Activated naive CD4-positive, alpha-beta T cell treated with anti-CD3 and anti-CD28 coated beads for 36 hours (primary cell): ENCODE measurements around the gene OSBPL5. TPM values are rescaled to one million over a fixed set of nuclear protein-coding genes. Genes with fewer than 3 reads are reported as not detected.

Source experiments
- CTCF ChIA-PET: fragments of 350-600 bp; sonication (Branson Sonifier 250); formaldehyde crosslinking; loops from one replicate; lab custom pipeline; 2021; ENCODE audit warnings: antibody characterized with exemption; lab: Charles Lee
- DNase-seq: peaks from one replicate; pipeline ENCODE4 v3.0.0-alpha.2; 2020
- H3K27ac Mint-ChIP-seq: one replicate; pipeline ENCODE4 v1.8.0; 2021; ENCODE audit warnings: mild to moderate bottlenecking, mixed read lengths
- H3K27me3 Mint-ChIP-seq: one replicate; pipeline ENCODE4 v1.8.0; 2021; ENCODE audit warnings: low read depth, mixed read lengths
- H3K36me3 Mint-ChIP-seq: one replicate; pipeline ENCODE4 v1.8.0; 2021; ENCODE audit warnings: low read depth, mixed read lengths
- H3K4me1 Mint-ChIP-seq: one replicate; pipeline ENCODE4 v1.8.0; 2021; ENCODE audit warnings: low read depth, mixed read lengths
- H3K4me3 Mint-ChIP-seq: one replicate; pipeline ENCODE4 v1.8.0; 2021; ENCODE audit warnings: mild to moderate bottlenecking, moderate library complexity, mixed read lengths
- H3K9me3 Mint-ChIP-seq: one replicate; pipeline ENCODE4 v1.8.0; 2021; ENCODE audit warnings: mixed read lengths
- intact Hi-C: fragments of 100-400 bp; cut with micrococcal nuclease; formaldehyde crosslinking; loops from one replicate; pipeline ENCODE4 v1.15.1; 2023
- total RNA-seq, 2 experiments: library from RNA; stranded (reverse); gene quantifications; one replicate each; pipeline ENCODE4 v1.2.3, GENCODE V29; 2021

Gene OSBPL5
- total RNA-seq, 2 experiments from 2014 or later: 3.5 to 3.9 TPM

- no peaks in the 10 kb centered on the region for H3K4me1 Mint-ChIP-seq
- intact Hi-C loops: no loop called here
- H3K9me3 Mint-ChIP-seq: no peaks in the 10 kb centered on the region
- no peak overlapping the region for H3K27ac Mint-ChIP-seq
- H3K27me3 Mint-ChIP-seq: no peaks in the 10 kb centered on the region
- no peak overlapping the region for H3K4me3 Mint-ChIP-seq
- CTCF ChIA-PET: no interaction called here
- H3K36me3 Mint-ChIP-seq: no peaks in the 10 kb centered on the region
- no peak for DNase-seq
These were observed 28.3 kb downstream of the OSBPL5 start for GRCh38 chr11:3136546-3137455.

GRCh38 chr11:3135481-3136440, 29.3 kb downstream of the OSBPL5 start:
- no peaks in the 10 kb centered on the region for H3K4me1 Mint-ChIP-seq
- H3K27me3 Mint-ChIP-seq: no peaks in the 10 kb centered on the region
- no peak for DNase-seq
- H3K4me3 Mint-ChIP-seq: no peak overlapping the region
- no peaks in the 10 kb centered on the region for H3K9me3 Mint-ChIP-seq
- H3K27ac Mint-ChIP-seq: no peak overlapping the region
- H3K36me3 Mint-ChIP-seq: no peaks in the 10 kb centered on the region
- intact Hi-C loops: no loop called here
- CTCF ChIA-PET: no interaction called here

DNA sequence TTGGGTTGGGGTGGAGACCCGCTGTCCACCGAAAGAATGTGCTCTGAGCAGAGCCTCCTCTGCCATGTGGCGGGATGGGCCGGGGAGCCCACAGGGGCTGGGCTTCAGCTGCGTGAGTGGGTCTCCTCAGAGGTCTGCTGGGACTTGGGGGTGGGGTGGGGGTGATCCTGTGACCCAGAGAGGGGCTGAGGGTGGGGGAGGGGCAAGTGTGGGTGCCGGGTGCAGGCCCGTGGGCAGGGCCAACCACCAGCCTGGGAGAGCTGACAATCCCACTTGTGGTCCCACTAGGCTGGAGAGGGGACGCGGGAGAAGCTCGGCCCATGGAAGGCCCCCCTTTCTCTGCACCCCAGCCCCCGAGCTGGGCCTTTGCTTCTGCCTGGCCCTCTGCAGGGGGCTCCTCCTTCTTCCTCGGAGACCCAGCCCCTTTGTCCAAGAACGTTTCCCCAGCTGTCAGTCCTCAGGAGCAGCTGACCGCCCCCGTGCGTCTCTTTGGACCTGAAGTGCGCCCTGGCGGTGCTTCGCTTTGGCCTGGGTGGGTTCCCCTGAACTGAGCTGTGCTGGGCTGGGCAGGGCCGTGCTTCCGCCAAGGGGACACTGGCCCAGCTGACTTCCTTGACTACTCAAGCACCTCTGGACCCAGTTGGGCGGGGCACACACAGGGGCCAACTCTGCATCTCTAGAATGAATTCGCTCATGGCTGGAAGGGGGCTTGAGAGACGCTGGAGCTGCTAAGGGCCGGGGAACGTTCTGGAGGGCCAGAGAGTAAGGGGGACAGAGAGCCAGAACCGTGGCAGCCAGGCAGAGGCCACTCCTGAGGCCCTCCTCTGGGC, 30.2 kb downstream of the OSBPL5 start:
- no peak for DNase-seq
- CTCF ChIA-PET: no interaction called here
- intact Hi-C loops: no loop called here
- Mint-ChIP-seq H3K4me1 (no peaks in the 10 kb centered on the region), H3K27ac (no peak overlapping the region), H3K9me3 (no peaks in the 10 kb centered on the region), H3K4me3 (no peak overlapping the region), H3K27me3 (no peaks in the 10 kb centered on the region), H3K36me3 (no peaks in the 10 kb centered on the region)

DNA sequence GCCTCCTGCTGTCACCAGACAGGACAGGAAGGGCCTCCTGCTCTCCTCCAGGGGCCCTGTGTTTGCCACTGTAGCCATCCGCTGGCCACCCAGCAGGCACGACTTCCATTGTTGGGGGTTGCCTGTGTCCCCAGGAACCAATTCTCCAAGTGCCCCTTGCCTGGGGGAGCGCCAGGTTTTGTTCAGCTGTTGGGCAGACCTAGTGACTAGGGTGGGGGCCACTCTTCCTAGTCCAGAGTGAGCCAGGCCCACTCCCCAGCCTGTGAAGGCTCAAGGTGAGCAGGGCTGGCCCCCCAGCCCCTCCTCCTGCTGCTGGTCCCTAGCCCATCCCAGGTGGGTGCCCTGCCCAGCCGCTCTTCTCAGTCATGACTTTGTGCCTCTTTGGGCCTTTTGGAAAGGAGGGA, 30.9 kb downstream of the OSBPL5 start:
- intact Hi-C loops: no loop called here
- Mint-ChIP-seq H3K4me1 (no peaks in the 10 kb centered on the region), H3K27ac (no peak overlapping the region), H3K36me3 (no peaks in the 10 kb centered on the region), H3K27me3 (no peaks in the 10 kb centered on the region), H3K4me3 (no peak overlapping the region), H3K9me3 (no peaks in the 10 kb centered on the region)
- no peak for DNase-seq
- CTCF ChIA-PET: no interaction called here

DNA sequence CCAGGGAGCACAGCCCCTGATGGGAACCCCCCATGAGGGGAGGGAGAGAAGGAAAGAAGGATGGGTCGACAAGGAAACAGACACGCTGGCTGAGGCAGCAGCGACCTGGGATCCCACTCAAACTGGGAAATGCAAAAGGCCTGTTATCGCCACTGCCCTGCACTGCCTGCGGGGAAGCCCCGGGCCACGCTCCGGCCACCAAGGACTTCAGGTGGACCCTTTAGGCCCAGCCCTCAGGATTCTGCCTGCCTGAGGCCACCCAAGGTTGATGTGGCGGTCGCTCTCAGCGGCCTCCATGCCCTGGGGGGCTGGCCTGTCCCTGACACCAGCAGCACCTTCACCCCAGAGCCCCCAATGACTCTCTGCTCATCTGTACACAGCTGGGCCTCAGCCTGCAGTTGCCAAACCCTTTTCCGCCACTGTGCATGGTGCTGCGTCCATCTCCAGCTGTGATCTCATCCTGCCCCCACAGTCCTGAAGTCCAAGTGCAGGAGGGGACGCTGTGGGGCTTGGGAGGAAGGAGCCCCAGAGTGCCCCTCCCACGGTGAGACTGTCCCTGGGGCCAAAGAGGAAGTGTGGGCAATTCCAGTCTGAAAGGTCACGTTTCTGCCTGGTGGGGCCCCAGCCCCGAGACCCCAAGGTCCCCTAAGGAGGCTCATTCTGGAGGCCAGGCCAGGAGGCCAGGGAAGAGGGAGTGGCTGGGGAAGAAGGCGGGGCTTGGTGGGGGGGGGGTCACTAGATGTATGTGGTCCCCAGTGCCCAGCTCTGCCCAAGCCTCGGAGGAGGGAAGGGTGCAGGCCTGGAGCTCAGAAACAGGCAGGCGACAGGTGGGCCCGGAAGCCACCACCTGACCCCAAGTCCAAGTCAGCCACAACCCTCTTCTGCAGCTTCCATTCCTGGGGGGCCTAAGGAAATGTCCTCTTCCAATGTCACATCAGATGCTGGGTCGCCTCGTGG, 31.6 kb downstream of the OSBPL5 start:
- no peak for DNase-seq
- no peaks in the 10 kb centered on the region for H3K4me1 Mint-ChIP-seq
- intact Hi-C loops: no loop called here
- CTCF ChIA-PET: no interaction called here
- H3K27me3 Mint-ChIP-seq: no peaks in the 10 kb centered on the region
- H3K4me3 Mint-ChIP-seq: no peak overlapping the region
- H3K27ac Mint-ChIP-seq: no peak overlapping the region
- no peaks in the 10 kb centered on the region for H3K36me3 Mint-ChIP-seq
- H3K9me3 Mint-ChIP-seq: no peaks in the 10 kb centered on the region

DNA sequence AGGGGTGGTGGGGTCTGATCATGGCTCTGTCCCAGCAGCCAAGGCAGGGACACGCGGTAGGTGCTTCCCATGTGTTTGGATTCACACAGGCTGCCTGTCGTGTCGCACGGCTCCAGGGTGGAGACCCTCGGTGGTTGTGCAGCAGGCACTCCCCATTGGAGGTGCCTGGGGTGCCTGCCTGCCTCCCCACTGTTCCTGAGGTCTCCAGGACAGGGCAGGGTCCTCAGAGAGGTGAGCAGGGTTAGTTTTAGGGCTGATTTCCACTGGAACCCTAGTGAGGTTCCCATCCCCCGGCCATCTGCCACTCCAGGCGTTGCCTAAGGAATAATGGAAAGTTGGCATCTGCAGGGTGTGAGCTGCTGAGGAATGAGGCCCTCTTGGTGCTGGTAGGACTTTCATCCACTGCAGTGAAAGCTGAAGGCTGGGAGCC, 32.3 kb downstream of the OSBPL5 start:
- CTCF ChIA-PET: no interaction called here
- Mint-ChIP-seq H3K4me1 (no peaks in the 10 kb centered on the region), H3K9me3 (no peaks in the 10 kb centered on the region), H3K27me3 (no peaks in the 10 kb centered on the region), H3K27ac (no peak overlapping the region), H3K36me3 (no peaks in the 10 kb centered on the region), H3K4me3 (no peak overlapping the region)
- intact Hi-C loops: no loop called here
- DNase-seq: no peak

DNA sequence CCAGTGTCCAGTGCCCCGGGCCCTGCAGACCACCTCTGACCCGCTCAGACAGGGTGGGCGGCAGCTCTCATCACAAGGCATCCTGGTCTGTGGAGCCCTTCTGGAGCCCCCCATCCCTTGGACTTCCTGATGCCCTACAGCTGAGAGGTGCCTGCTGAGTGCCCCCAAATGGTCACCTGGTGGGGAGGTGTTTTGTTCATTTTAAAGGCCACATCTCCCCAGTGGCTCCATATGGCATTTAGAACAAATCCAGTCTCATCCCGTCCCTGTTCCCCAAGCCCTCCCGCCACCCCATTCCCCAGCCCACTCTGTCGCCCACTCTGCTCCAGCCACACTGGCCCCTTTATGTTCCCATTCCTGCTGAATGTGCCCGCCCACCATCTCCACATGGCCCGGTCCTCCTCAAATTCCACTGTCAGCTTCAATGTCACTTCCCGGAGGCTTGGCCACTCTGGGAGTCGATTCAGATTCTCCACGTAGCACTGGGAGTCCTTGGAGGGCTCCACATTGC, 32.8 kb downstream of the OSBPL5 start:
- no peak for DNase-seq
- Mint-ChIP-seq H3K36me3 (no peaks in the 10 kb centered on the region), H3K4me1 (no peaks in the 10 kb centered on the region), H3K9me3 (no peaks in the 10 kb centered on the region), H3K4me3 (no peak overlapping the region), H3K27ac (no peak overlapping the region), H3K27me3 (no peaks in the 10 kb centered on the region)
- CTCF ChIA-PET: no interaction called here
- intact Hi-C loops: no loop called here

GRCh38 chr11:3131330-3131941, 33.7 kb downstream of the OSBPL5 start:
- no peak for DNase-seq
- intact Hi-C loops: no loop called here
- CTCF ChIA-PET: no interaction called here
- Mint-ChIP-seq H3K27ac (no peak overlapping the region), H3K27me3 (no peaks in the 10 kb centered on the region), H3K4me3 (no peak overlapping the region), H3K36me3 (no peaks in the 10 kb centered on the region), H3K4me1 (no peaks in the 10 kb centered on the region), H3K9me3 (no peaks in the 10 kb centered on the region)

- CTCF ChIA-PET: no interaction called here
- H3K4me3 Mint-ChIP-seq: no peak overlapping the region
- no peak for DNase-seq
- intact Hi-C loops: no loop called here
- no peaks in the 10 kb centered on the region for H3K36me3 Mint-ChIP-seq
- H3K4me1 Mint-ChIP-seq: no peaks in the 10 kb centered on the region
- no peaks in the 10 kb centered on the region for H3K9me3 Mint-ChIP-seq
- no peaks in the 10 kb centered on the region for H3K27me3 Mint-ChIP-seq
- no peak overlapping the region for H3K27ac Mint-ChIP-seq
These were observed 34.6 kb downstream of the OSBPL5 start for GRCh38 chr11:3130269-3131071.

DNA sequence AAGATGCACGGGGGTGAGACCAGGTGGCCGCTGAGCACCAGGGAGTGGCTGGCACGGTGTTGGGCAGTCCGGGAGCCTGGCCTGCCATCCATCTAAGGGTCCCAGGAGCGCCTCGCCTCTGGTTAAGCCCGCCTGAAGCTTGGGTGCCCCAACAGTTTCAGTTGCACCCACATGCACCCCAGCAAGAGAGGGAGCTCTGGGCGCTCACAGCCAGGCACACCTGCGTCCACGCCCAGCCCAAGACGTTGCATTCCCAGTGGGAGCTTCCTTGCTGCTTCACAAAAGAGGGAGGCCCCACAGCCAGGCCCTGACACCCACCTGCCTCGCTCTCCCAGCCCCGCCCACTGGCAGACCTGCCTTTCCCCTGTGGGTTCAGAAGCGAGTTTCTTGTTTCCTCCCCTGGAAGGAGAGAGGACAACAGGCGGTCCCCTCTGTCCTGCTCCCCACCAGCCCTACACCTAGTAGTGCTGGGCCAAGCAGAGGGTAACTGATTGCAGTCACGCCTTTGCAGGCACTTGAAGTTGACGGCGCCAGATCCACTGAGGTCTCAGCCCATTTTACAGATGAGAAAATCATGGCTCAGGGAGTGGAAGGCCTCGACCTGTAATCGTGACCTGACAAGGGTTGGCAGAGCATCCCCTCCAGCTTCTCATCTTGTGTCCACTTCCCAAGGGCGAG, 35.4 kb downstream of the OSBPL5 start:
- Mint-ChIP-seq H3K9me3 (no peaks in the 10 kb centered on the region), H3K4me3 (no peak overlapping the region), H3K27me3 (no peaks in the 10 kb centered on the region), H3K4me1 (no peaks in the 10 kb centered on the region), H3K36me3 (no peaks in the 10 kb centered on the region), H3K27ac (no peak overlapping the region)
- DNase-seq: no peak
- intact Hi-C loops: no loop called here
- CTCF ChIA-PET: no interaction called here
